Trophoblast cell (in vitro differentiated cells and primary cell): ENCODE results near the gene USP48.
A peak's percentile ranks its signal among the peaks of the same experiment; 100 is the strongest.

Experiments used
- DNase-seq, 2 donors: peaks; one replicate each; pipeline ENCODE4 v3.0.0-alpha.2; 2016
- H2AFZ ChIP-seq: 2 replicates; pipeline ENCODE4 v1.6.1; 2013; ENCODE audit warnings: low read length, moderate library complexity, mild to moderate bottlenecking; ENCODE audit not compliant: insufficient read depth, poor library complexity
- H2AK5ac ChIP-seq: 2 replicates; pipeline ENCODE4 v1.6.1; 2013; ENCODE audit warnings: mild to moderate bottlenecking, low read length
- H2BK120ac ChIP-seq: 2 replicates; pipeline ENCODE4 v1.6.1; 2013; ENCODE audit warnings: low read length, mild to moderate bottlenecking, moderate library complexity; ENCODE audit not compliant: insufficient read depth, poor library complexity
- H2BK12ac ChIP-seq: 2 replicates; pipeline ENCODE4 v1.6.1; 2013; ENCODE audit warnings: mild to moderate bottlenecking, low read length, moderate library complexity
- H2BK5ac ChIP-seq: 2 replicates; pipeline ENCODE4 v1.6.1; 2013; ENCODE audit warnings: low read length, low read depth, moderate library complexity, mild to moderate bottlenecking; ENCODE audit not compliant: poor library complexity
- H3K14ac ChIP-seq: 2 replicates; pipeline ENCODE4 v1.6.1; 2013; ENCODE audit warnings: mild to moderate bottlenecking, low read length
- H3K18ac ChIP-seq: 2 replicates; pipeline ENCODE4 v1.6.1; 2013; ENCODE audit warnings: mild to moderate bottlenecking, low read length
- H3K23ac ChIP-seq: 2 replicates; pipeline ENCODE4 v1.6.1; 2013; ENCODE audit warnings: low read length
- H3K27ac ChIP-seq: 2 replicates; pipeline ENCODE4 v1.5.1; 2013; ENCODE audit warnings: low read depth, mild to moderate bottlenecking, inconsistent platforms, low read length, moderate library complexity
- H3K27me3 ChIP-seq: 2 replicates; pipeline ENCODE4 v1.6.1; 2013; ENCODE audit warnings: inconsistent platforms, mild to moderate bottlenecking, low read length, moderate library complexity; ENCODE audit not compliant: insufficient read depth
- H3K36me3 ChIP-seq, 2 experiments: 1 replicate in 1 of 2; 2 replicates in 1 of 2; pipeline ENCODE4 v1.6.1; 2013; ENCODE audit warnings: low read length in 2 of 2, mild to moderate bottlenecking in 2 of 2, moderate library complexity in 1 of 2; ENCODE audit not compliant: insufficient read depth in 2 of 2, control insufficient read depth in 1 of 2
- H3K4ac ChIP-seq: 2 replicates; pipeline ENCODE4 v1.6.1; 2013; ENCODE audit warnings: low read depth, mild to moderate bottlenecking, low read length, moderate library complexity
- H3K4me1 ChIP-seq, 2 experiments: 1 replicate in 1 of 2; 2 replicates in 1 of 2; pipeline ENCODE4 v1.6.1; 2013; ENCODE audit warnings: low read length in 2 of 2, mild to moderate bottlenecking in 2 of 2, moderate library complexity in 1 of 2; ENCODE audit not compliant: insufficient read depth in 2 of 2, control insufficient read depth in 1 of 2
- H3K4me2 ChIP-seq: 2 replicates; pipeline ENCODE4 v1.6.1; 2013; ENCODE audit warnings: inconsistent platforms, mild to moderate bottlenecking, low read length, moderate library complexity
- H3K4me3 ChIP-seq: 2 replicates; pipeline ENCODE4 v1.5.1; 2013; ENCODE audit warnings: mild to moderate bottlenecking, low read depth, low read length, inconsistent platforms
- H3K79me1 ChIP-seq: one replicate; pipeline ENCODE4 v1.6.1; 2013; ENCODE audit warnings: low read length
- H3K79me2 ChIP-seq: 2 replicates; pipeline ENCODE4 v1.6.1; 2013; ENCODE audit warnings: low read length, mild to moderate bottlenecking; ENCODE audit not compliant: control insufficient read depth, insufficient read depth, poor library complexity
- H3K9ac ChIP-seq: 2 replicates; pipeline ENCODE4 v1.6.1; 2013; ENCODE audit warnings: mild to moderate bottlenecking, low read length
- H3K9me3 ChIP-seq: 2 replicates; pipeline ENCODE4 v1.6.1; 2013; ENCODE audit warnings: low read depth, mild to moderate bottlenecking, control low read depth, inconsistent platforms, low read length; ENCODE audit not compliant: insufficient read depth
- H4K12ac ChIP-seq: 2 replicates; pipeline ENCODE4 v1.6.1; 2013; ENCODE audit warnings: low read depth, mild to moderate bottlenecking, low read length, moderate library complexity
- H4K8ac ChIP-seq: 2 replicates; pipeline ENCODE4 v1.6.1; 2013; ENCODE audit warnings: low read depth, mild to moderate bottlenecking, low read length, moderate library complexity
- H4K91ac ChIP-seq: one replicate; pipeline ENCODE4 v1.6.1; 2013; ENCODE audit warnings: low read depth, mild to moderate bottlenecking, low read length, moderate library complexity
- WGBS: extraction: QIAGEN DNeasy Blood & Tissue Kit; methylation state at CpG from one replicate; pipeline ENCODE4 v1.1.7; 2013; ENCODE audit warnings: missing lambda C conversion rate; ENCODE audit not compliant: insufficient read length, insufficient coverage; ENCODE audit errors: extremely low coverage; 5-methylcytosine and 5-hydroxymethylcytosine counted together

The USP48 gene

GRCh38 chr1:21662426-21663247, 120.3 kb downstream of the USP48 start:
- Histone ChIP-seq H3K79me1 (no peaks in the 10 kb centered on the region), H3K9ac (no peak overlapping the region), H3K4me3 (no peak overlapping the region), H3K14ac (no peak overlapping the region), H3K27ac (no peak overlapping the region), H3K23ac (no peak overlapping the region), H3K9me3 (no peaks in the 10 kb centered on the region), H3K4me2 (no peak overlapping the region), H3K18ac (no peak overlapping the region), H3K36me3 (no peaks in the 10 kb centered on the region), H2BK12ac (no peak overlapping the region), H2AK5ac (no peak overlapping the region), H3K27me3 (peaks cover 2% of the 10 kb centered on the region), H3K4ac (no peak overlapping the region), H2AFZ (no peak overlapping the region), H3K79me2 (no peaks in the 10 kb centered on the region), H2BK120ac (no peak overlapping the region), H4K12ac (no peak overlapping the region), H2BK5ac (no peak overlapping the region), H4K91ac (no peak overlapping the region), H3K4me1 (peaks cover 0 to 2% of the 10 kb centered on the region in 2 experiments), H4K8ac (no peak overlapping the region)
- no peak for DNase-seq
- no CpG with 5 or more reads among the region's 6 CpGs for WGBS

- Histone ChIP-seq H3K9me3 (peaks cover 2% of the 10 kb centered on the region), H3K27ac (no peak overlapping the region), H3K14ac (no peak overlapping the region), H4K91ac (no peak overlapping the region), H3K36me3 (no peaks in the 10 kb centered on the region), H3K9ac (no peak overlapping the region), H3K23ac (no peak overlapping the region), H3K27me3 (peaks cover 2% of the 10 kb centered on the region), H3K18ac (no peak overlapping the region), H4K12ac (no peak overlapping the region), H3K4me2 (no peak overlapping the region), H3K4me1 (peaks cover 0 to 2% of the 10 kb centered on the region in 2 experiments), H3K4ac (no peak overlapping the region), H2BK120ac (no peak overlapping the region), H2AK5ac (no peak overlapping the region), H3K79me1 (no peaks in the 10 kb centered on the region), H2AFZ (no peak overlapping the region), H2BK5ac (no peak overlapping the region), H3K79me2 (no peaks in the 10 kb centered on the region), H2BK12ac (no peak overlapping the region), H4K8ac (no peak overlapping the region), H3K4me3 (no peak overlapping the region)
- no CpG with 5 or more reads among the region's 5 CpGs for WGBS
- no peak for DNase-seq
Measured at GRCh38 chr1:21661886-21662285, 121.1 kb downstream of the USP48 start.

GRCh38 chr1:21659924-21660326, 123.0 kb downstream of the USP48 start:
- WGBS = no CpG with 5 or more reads among the region's 4 CpGs
- Histone ChIP-seq H4K91ac (no peak overlapping the region), H3K36me3 (no peaks in the 10 kb centered on the region), H2BK120ac (no peak overlapping the region), H3K79me1 (no peaks in the 10 kb centered on the region), H3K18ac (no peak overlapping the region), H3K9ac (no peak overlapping the region), H3K4me1 (peaks cover 0 to 2% of the 10 kb centered on the region in 2 experiments), H2BK5ac (no peak overlapping the region), H2AK5ac (no peak overlapping the region), H4K8ac (no peak overlapping the region), H3K79me2 (no peaks in the 10 kb centered on the region), H3K27me3 (peaks cover 2% of the 10 kb centered on the region), H3K14ac (no peak overlapping the region), H2AFZ (no peak overlapping the region), H3K9me3 (peaks cover 5% of the 10 kb centered on the region), H3K4me3 (no peak overlapping the region), H3K27ac (no peak overlapping the region), H3K23ac (no peak overlapping the region), H2BK12ac (no peak overlapping the region), H3K4ac (no peak overlapping the region), H3K4me2 (no peak overlapping the region), H4K12ac (no peak overlapping the region)
- DNase-seq = no peak

- H3K9ac ChIP-seq = no peak overlapping the region
- no peak overlapping the region for H4K91ac ChIP-seq
- no peak overlapping the region for H2BK12ac ChIP-seq
- H3K4me2 ChIP-seq = peak overlapping the region; percentile 47
- H2AFZ ChIP-seq = no peak overlapping the region
- H3K4me1 ChIP-seq = peaks cover 0 to 2% of the 10 kb centered on the region in 2 experiments
- no peak overlapping the region for H3K27ac ChIP-seq
- H3K9me3 ChIP-seq = peaks cover 5% of the 10 kb centered on the region
- H3K14ac ChIP-seq = no peak overlapping the region
- no peak overlapping the region for H3K4ac ChIP-seq
- no peak overlapping the region for H2AK5ac ChIP-seq
- no peak overlapping the region for H3K4me3 ChIP-seq
- no peaks in the 10 kb centered on the region for H3K79me2 ChIP-seq
- H3K18ac ChIP-seq = no peak overlapping the region
- no peak overlapping the region for H4K12ac ChIP-seq
- no peak overlapping the region for H3K23ac ChIP-seq
- H3K36me3 ChIP-seq = no peaks in the 10 kb centered on the region
- no peaks in the 10 kb centered on the region for H3K79me1 ChIP-seq
- peaks cover 2% of the 10 kb centered on the region for H3K27me3 ChIP-seq
- H4K8ac ChIP-seq = no peak overlapping the region
- DNase-seq = peak; percentile 45 to 76
- no peak overlapping the region for H2BK5ac ChIP-seq
- no peak overlapping the region for H2BK120ac ChIP-seq
- WGBS = no CpG with 5 or more reads among the region's 64 CpGs
Measured at GRCh38 chr1:21659099-21659923, 123.6 kb downstream of the USP48 start.
